HepG2 (cell line): ENCODE measurements around the gene NSUN6. TPM values are rescaled to one million over a fixed set of nuclear protein-coding genes. Genes with fewer than 3 reads are reported as not detected.

ENCODE experiments used
- AGO2 ChIP-seq: fragments of 200-400 bp; formaldehyde crosslinking; optimal IDR thresholded peaks from 2 replicates; pipeline ENCODE3; 2017; ENCODE audit warnings: mild to moderate bottlenecking, low read depth, low read length, moderate library complexity
- AKNA ChIP-seq: sonication (generic); formaldehyde crosslinking; IDR thresholded peaks from 2 replicates; pipeline ENCODE4 v1.4.0; 2020; ENCODE audit warnings: missing genetic modification reagents, borderline replicate concordance
- CHD2 ChIP-seq: IDR thresholded peaks from 2 replicates; pipeline ENCODE4 v1.6.1; 2011; ENCODE audit warnings: low read depth, low read length, improper control_type of control experiment
- EEA1 ChIP-seq: sonication (generic); formaldehyde crosslinking; IDR thresholded peaks from 2 replicates; pipeline ENCODE4 v1.5.1; 2020; ENCODE audit warnings: mild to moderate bottlenecking, missing genetic modification reagents, borderline replicate concordance
- GMEB1 ChIP-seq: sonication (generic); formaldehyde crosslinking; IDR thresholded peaks from 2 replicates; pipeline ENCODE4 v1.5.1; 2020; ENCODE audit warnings: missing genetic modification reagents, mild to moderate bottlenecking, borderline replicate concordance
- HNRNPL ChIP-seq: fragments of 200-400 bp; formaldehyde crosslinking; IDR thresholded peaks from 2 replicates; pipeline ENCODE4 v1.6.1; 2017; ENCODE audit warnings: mild to moderate bottlenecking, low read depth, low read length
- ISX ChIP-seq: sonication (generic); formaldehyde crosslinking; conservative IDR thresholded peaks from 2 replicates; pipeline ENCODE4 v1.5.0; 2020; ENCODE audit warnings: missing genetic modification reagents
- MAFK ChIP-seq, 2 experiments: IDR thresholded peaks in 1 of 2; conservative IDR thresholded peaks in 1 of 2; 2 replicates each; pipeline ENCODE4 v1.6.1; 2011; ENCODE audit warnings: improper control_type of control experiment in 2 of 2, low read length in 2 of 2
- NFATC3 ChIP-seq: sonication (generic); formaldehyde crosslinking; IDR thresholded peaks from 2 replicates; pipeline ENCODE4 v1.5.1; 2020; ENCODE audit warnings: mild to moderate bottlenecking, missing genetic modification reagents
- NR0B2 ChIP-seq: sonication (generic); formaldehyde crosslinking; IDR thresholded peaks from 2 replicates; pipeline ENCODE4 v1.4.0; 2020; ENCODE audit warnings: mild to moderate bottlenecking, missing genetic modification reagents
- NR2F6 ChIP-seq, 2 experiments: IDR thresholded peaks; 2 replicates each; pipeline ENCODE4 v1.6.1; 2016; ENCODE audit warnings: antibody characterized with exemption in 1 of 2, mild to moderate bottlenecking in 1 of 2
- PHF5A ChIP-seq: IDR thresholded peaks from one replicate; pipeline ENCODE4 v1.6.1; 2018; ENCODE audit warnings: low read depth, missing genetic modification reagents; ENCODE audit not compliant: unreplicated experiment
- RBAK ChIP-seq: sonication (generic); formaldehyde crosslinking; IDR thresholded peaks from 2 replicates; pipeline ENCODE4 v1.5.1; 2020; ENCODE audit warnings: mild to moderate bottlenecking, missing genetic modification reagents
- SETDB1 ChIP-seq: sonication (generic); formaldehyde crosslinking; IDR thresholded peaks from 2 replicates; pipeline ENCODE4 v1.5.1; 2020; ENCODE audit warnings: missing genetic modification reagents, mild to moderate bottlenecking, borderline replicate concordance
- SOX5 ChIP-seq: IDR thresholded peaks from 2 replicates; pipeline ENCODE4 v1.6.1; 2016; ENCODE audit warnings: borderline replicate concordance
- TARDBP ChIP-seq: sonication (generic); formaldehyde crosslinking; IDR thresholded peaks from 2 replicates; pipeline ENCODE4 v1.8.0; 2022; ENCODE audit warnings: mild to moderate bottlenecking, missing genetic modification reagents
- ZFP37 ChIP-seq: sonication (generic); formaldehyde crosslinking; IDR thresholded peaks from 2 replicates; pipeline ENCODE4 v1.4.0; 2020; ENCODE audit warnings: missing genetic modification reagents, borderline replicate concordance
- ZFYVE20 ChIP-seq: sonication (generic); formaldehyde crosslinking; IDR thresholded peaks from 2 replicates; pipeline ENCODE4 v1.8.0; 2023; ENCODE audit warnings: low read depth, mild to moderate bottlenecking, moderate library complexity, missing genetic modification reagents, borderline replicate concordance
- ZNF224 ChIP-seq: sonication (generic); formaldehyde crosslinking; IDR thresholded peaks from 2 replicates; pipeline ENCODE4 v1.5.0; 2020; ENCODE audit warnings: mild to moderate bottlenecking, missing genetic modification reagents
- ZNF260 ChIP-seq: sonication (generic); formaldehyde crosslinking; IDR thresholded peaks from 2 replicates; pipeline ENCODE4 v1.4.0; 2020; ENCODE audit warnings: missing genetic modification reagents, low read depth, mild to moderate bottlenecking, borderline replicate concordance
- polyA plus RNA-seq, 8 experiments: library from polyadenylated mRNA; depleted of rRNA in 3 of 8; stranded (reverse) in 7 of 8; unstranded in 1 of 8; fragments of >200 nt; fragmentation: Illumina TruSeq in 4 of 8; extraction: Trizol in 4 of 8; gene quantifications; 2 replicates each; pipeline versions ENCODE4 v1.2.1 to v1.2.3, GENCODE V29; 2011 to 2016; ENCODE audit warnings: low read depth in 4 of 8, missing spikeins in 1 of 8, mixed read lengths in 1 of 8; ENCODE audit not compliant: insufficient read depth in 1 of 8
- total RNA-seq, 5 experiments: library from RNA; depleted of rRNA; stranded (reverse); fragments of >200 nt; fragmentation: Illumina TruSeq; extraction: Trizol; gene quantifications; 2 replicates each; pipeline ENCODE4 v1.2.3, GENCODE V29; 2016; ENCODE audit warnings: low read depth in 1 of 5
- TF ChIP-seq, protein P1 (sequence below): sonication (generic); formaldehyde crosslinking; IDR thresholded peaks from 2 replicates; pipeline ENCODE4 v1.4.0; 2020; ENCODE audit warnings: missing genetic modification reagents

The NSUN6 gene
- total and polyA plus RNA-seq, 2 of the 13 experiments (the other 11 are each of a cell fraction or from before 2014, with no cell fraction given) = 17.2 to 19.3 TPM

DNA sequence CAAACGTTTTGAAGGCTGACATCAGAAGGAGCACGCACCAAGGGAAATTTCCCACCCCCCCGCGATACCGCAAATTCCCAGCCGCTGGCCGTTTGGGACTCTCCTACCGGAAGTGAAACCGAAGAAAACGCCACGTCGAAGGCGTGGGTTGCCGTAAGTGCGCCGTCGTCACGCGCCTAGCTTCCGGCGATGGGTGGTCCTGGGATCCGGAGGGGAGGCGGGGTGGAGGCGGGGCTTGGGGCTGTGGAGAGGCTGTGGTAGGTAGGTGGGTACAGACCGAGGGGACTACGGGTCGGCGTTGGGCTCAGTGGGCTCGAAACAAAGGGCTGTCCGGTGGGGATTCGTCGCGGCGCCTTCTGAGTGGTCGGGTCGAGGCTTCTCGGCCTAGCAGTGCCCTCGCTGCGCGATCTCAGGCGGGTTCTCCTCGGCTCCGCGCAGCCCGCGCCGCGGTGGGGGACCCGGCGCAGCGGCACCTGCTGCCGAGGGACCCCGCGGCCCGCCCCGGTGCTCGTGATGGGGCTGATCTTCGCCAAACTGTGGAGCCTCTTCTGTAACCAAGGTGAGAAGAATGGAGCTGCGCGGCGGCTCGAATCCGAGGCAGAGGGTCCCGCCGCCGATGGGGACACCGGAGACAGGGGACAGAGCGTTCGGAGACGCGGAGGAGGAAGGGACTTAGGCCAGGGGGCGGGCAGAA is 7.9 kb upstream of the NSUN6 start, which contains the start of gene ARL5B (continued):
- TF ChIP-seq AKNA (no peak), SETDB1 (CRISPR knock-in tag) (no peak), AGO2 (peak; percentile 90), TARDBP (peak; percentile 49; the same call in 1 of the 2 replicates), EEA1 (peak; percentile 36; the same call in 1 of the 2 replicates), CHD2 (no peak), ZFP37 (CRISPR knock-in tag) (peak; percentile 60; the same call in 1 of the 2 replicates), PHF5A (CRISPR knock-in tag) (no peak), NR0B2 (CRISPR knock-in tag) (no peak), ZFYVE20 (CRISPR knock-in tag) (0 out of 2 replicates have a peak, but pooled peaks have one; percentile 41), SOX5 (CRISPR knock-in tag) (peak; percentile 32; the same call in 1 of the 2 replicates), RBAK (CRISPR knock-in tag) (no peak), HNRNPL (no peak), GMEB1 (peak; percentile 97), NR2F6 (IDR thresholded peaks at IDR 0.05) (no peak), NR2F6 (CRISPR knock-in tag; IDR thresholded peaks at IDR 0.05) (0 out of 2 replicates have a peak, but pooled peaks have one; percentile 12), MAFK (conservative IDR thresholded peaks at IDR 0.05 in 1 of 2, IDR thresholded peaks at IDR 0.05 in 1 of 2; ENCODE audit: low read length in 2 of 2) (no peak), ZNF224 (CRISPR knock-in tag) (no peak), NFATC3 (no peak), ISX (CRISPR knock-in tag) (no peak), ZNF260 (CRISPR knock-in tag) (no peak)
- TF ChIP-seq, protein P1, sequence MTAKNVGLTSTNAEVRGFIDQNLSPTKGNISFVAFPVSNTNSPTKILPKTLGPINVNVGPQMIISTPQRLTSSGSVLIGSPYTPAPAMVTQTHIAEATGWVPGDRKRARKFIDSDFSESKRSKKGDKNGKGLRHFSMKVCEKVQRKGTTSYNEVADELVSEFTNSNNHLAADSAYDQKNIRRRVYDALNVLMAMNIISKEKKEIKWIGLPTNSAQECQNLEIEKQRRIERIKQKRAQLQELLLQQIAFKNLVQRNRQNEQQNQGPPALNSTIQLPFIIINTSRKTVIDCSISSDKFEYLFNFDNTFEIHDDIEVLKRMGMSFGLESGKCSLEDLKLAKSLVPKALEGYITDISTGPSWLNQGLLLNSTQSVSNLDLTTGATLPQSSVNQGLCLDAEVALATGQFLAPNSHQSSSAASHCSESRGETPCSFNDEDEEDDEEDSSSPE (CRISPR knock-in tag) = no peak
